ENCODE measurements around the gene RB1.

DNA sequence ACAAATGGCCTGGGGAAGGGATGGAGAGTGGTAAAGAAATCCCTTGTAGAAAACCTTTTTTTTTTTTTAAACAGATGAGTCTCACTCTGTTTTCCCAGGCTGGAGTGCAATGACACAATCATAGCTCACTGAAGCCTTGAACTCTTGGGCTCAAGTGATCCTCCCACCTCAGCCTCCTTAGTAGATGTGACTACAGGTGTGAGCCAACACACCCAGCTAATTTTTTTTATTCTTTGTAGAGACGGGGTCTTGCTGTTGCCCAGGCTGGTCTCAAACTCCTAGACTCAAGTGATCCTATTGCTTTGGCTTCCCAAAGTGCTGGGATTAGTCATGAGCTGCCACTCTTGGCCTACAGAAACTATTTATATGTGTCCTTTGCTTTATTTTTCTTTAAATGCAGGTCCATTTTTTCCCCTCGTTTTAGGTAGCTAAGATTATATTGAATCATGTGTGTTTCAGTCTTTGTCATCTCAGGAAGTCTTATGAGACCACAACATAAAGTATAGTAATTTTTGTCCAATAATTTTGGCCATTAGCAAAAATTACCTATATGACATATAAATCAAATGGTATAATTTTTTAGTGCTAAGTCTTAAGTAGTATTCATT, 98.9 kb downstream of the RB1 start:
- TF ChIP-seq POLR2A (IDR thresholded peaks at IDR 0.05; ENCODE audit: low read depth, low read length) (no peak), POLR2AphosphoS5 (IDR thresholded peaks at IDR 0.05; ENCODE audit: low read depth, low read length) (no peak), TAF1 (IDR thresholded peaks at IDR 0.05; ENCODE audit: low read depth, low read length) (no peak)
